Measurements from ENCODE around the gene HTR4. TPM values are rescaled to one million over a fixed set of nuclear protein-coding genes. Genes with fewer than 3 reads are reported as not detected.
A peak's percentile ranks its signal among the peaks of the same experiment; 100 is the strongest.
"Not testable (repeated sequence)": the region's sequence is repeated elsewhere in the genome, so short reads cannot be mapped to it uniquely, and the experiment has no call there.

HTR4 gene
- total RNA-seq, 1 experiment from 2014 or later, result 0.15 TPM

GRCh38 chr5:148476302-148476701 lies 178.0 kb downstream of the HTR4 start:
- DNase-seq (ENCODE audit: low spot score), result no peak

- DNase-seq (ENCODE audit: low spot score), result no peak
Measured at GRCh38 chr5:148474025-148474511, 180.3 kb downstream of the HTR4 start.

- DNase-seq (ENCODE audit: low spot score), result no peak
Measured at GRCh38 chr5:148471379-148471778, 182.9 kb downstream of the HTR4 start.

GRCh38 chr5:148469501-148469935 lies 184.8 kb downstream of the HTR4 start:
- DNase-seq (ENCODE audit: low spot score), result no peak

GRCh38 chr5:148468746-148469145 lies 185.6 kb downstream of the HTR4 start:
- DNase-seq (ENCODE audit: low spot score), result not testable (repeated sequence)

- DNase-seq (ENCODE audit: low spot score), result no peak
Measured at GRCh38 chr5:148467958-148468357, 186.4 kb downstream of the HTR4 start.

- no peak for DNase-seq (ENCODE audit: low spot score)
Measured at GRCh38 chr5:148466236-148466580, 188.1 kb downstream of the HTR4 start.

GRCh38 chr5:148465381-148466235 lies 188.7 kb downstream of the HTR4 start:
- DNase-seq (ENCODE audit: low spot score), result no peak

- no peak for DNase-seq (ENCODE audit: low spot score)
Measured at GRCh38 chr5:148459669-148460068, 194.7 kb downstream of the HTR4 start.

GRCh38 chr5:148458036-148458888 lies 196.1 kb downstream of the HTR4 start:
- DNase-seq (ENCODE audit: low spot score), result no peak

GRCh38 chr5:148457183-148457620 lies 197.1 kb downstream of the HTR4 start:
- peak; percentile 57 for DNase-seq (ENCODE audit: low spot score)

- DNase-seq (ENCODE audit: low spot score), result no peak
Measured at GRCh38 chr5:148455185-148455584, 199.1 kb downstream of the HTR4 start.

- DNase-seq (ENCODE audit: low spot score), result no peak
Measured at GRCh38 chr5:148454576-148454975, 199.8 kb downstream of the HTR4 start.

- DNase-seq (ENCODE audit: low spot score), result no peak
Measured at GRCh38 chr5:148452499-148453193, 201.7 kb downstream of the HTR4 start.

- no peak for DNase-seq (ENCODE audit: low spot score)
Measured at GRCh38 chr5:148446611-148447010, 207.7 kb downstream of the HTR4 start.

GRCh38 chr5:148445578-148445977 lies 208.7 kb downstream of the HTR4 start:
- no peak for DNase-seq (ENCODE audit: low spot score)

GRCh38 chr5:148443998-148444397 lies 210.3 kb downstream of the HTR4 start:
- DNase-seq (ENCODE audit: low spot score), result peak; percentile 84

GRCh38 chr5:148443241-148443640 lies 211.1 kb downstream of the HTR4 start:
- no peak for DNase-seq (ENCODE audit: low spot score)

- no peak for DNase-seq (ENCODE audit: low spot score)
Measured at GRCh38 chr5:148438933-148439332, 215.4 kb downstream of the HTR4 start.

- DNase-seq (ENCODE audit: low spot score), result no peak
Measured at GRCh38 chr5:148437249-148437648, 217.1 kb downstream of the HTR4 start.

GRCh38 chr5:148436029-148436428 lies 218.3 kb downstream of the HTR4 start:
- no peak for DNase-seq (ENCODE audit: low spot score)

GRCh38 chr5:148433826-148434225 lies 220.5 kb downstream of the HTR4 start:
- no peak for DNase-seq (ENCODE audit: low spot score)

Measured in HT-29 (cell line).